Activated naive CD4-positive, alpha-beta T cell treated with anti-CD3 and anti-CD28 coated beads for 36 hours (primary cell): Measurements from ENCODE around the gene TBC1D23. TPM values are rescaled to one million over a fixed set of nuclear protein-coding genes. Genes with fewer than 3 reads are reported as not detected.
"Not testable (repeated sequence)": the region's sequence is repeated elsewhere in the genome, so short reads cannot be mapped to it uniquely, and the experiment has no call there.

ENCODE experiments used
- CTCF ChIA-PET: fragments of 350-600 bp; sonication (Branson Sonifier 250); formaldehyde crosslinking; loops from one replicate; lab custom pipeline; 2021; ENCODE audit warnings: antibody characterized with exemption; lab: Charles Lee
- DNase-seq: peaks from one replicate; pipeline ENCODE4 v3.0.0-alpha.2; 2020
- H3K27ac Mint-ChIP-seq: one replicate; pipeline ENCODE4 v1.8.0; 2021; ENCODE audit warnings: mild to moderate bottlenecking, mixed read lengths
- H3K27me3 Mint-ChIP-seq: one replicate; pipeline ENCODE4 v1.8.0; 2021; ENCODE audit warnings: low read depth, mixed read lengths
- H3K36me3 Mint-ChIP-seq: one replicate; pipeline ENCODE4 v1.8.0; 2021; ENCODE audit warnings: low read depth, mixed read lengths
- H3K4me1 Mint-ChIP-seq: one replicate; pipeline ENCODE4 v1.8.0; 2021; ENCODE audit warnings: low read depth, mixed read lengths
- H3K4me3 Mint-ChIP-seq: one replicate; pipeline ENCODE4 v1.8.0; 2021; ENCODE audit warnings: mild to moderate bottlenecking, moderate library complexity, mixed read lengths
- H3K9me3 Mint-ChIP-seq: one replicate; pipeline ENCODE4 v1.8.0; 2021; ENCODE audit warnings: mixed read lengths
- intact Hi-C: fragments of 100-400 bp; cut with micrococcal nuclease; formaldehyde crosslinking; loops from one replicate; pipeline ENCODE4 v1.15.1; 2023
- total RNA-seq, 2 experiments: library from RNA; stranded (reverse); gene quantifications; one replicate each; pipeline ENCODE4 v1.2.3, GENCODE V29; 2021

The TBC1D23 gene
- total RNA-seq, 2 experiments from 2014 or later: 14.1 to 15.8 TPM

DNA sequence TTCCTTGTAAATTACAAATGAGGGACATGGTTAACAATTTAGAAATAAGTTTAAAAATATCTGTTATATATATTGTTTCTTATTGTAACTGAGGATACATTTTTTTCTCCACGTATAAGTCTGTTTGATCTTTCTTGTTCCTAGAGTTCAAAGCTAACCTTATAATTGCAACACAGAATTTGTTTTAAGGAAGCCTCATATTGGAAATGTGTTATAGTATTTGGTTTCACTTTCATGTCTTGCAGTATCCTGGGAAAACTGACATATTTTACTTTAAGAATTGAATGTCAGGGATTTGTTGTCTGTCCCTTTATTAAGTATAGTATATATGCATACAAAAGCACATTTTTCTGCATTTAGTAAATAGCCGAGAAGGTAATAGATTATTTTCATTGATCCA lies 50.2 kb downstream of the TBC1D23 start:
- intact Hi-C loops: no loop called here
- no peaks in the 10 kb centered on the region for H3K36me3 Mint-ChIP-seq
- no peaks in the 10 kb centered on the region for H3K27me3 Mint-ChIP-seq
- no peaks in the 10 kb centered on the region for H3K9me3 Mint-ChIP-seq
- no peak overlapping the region for H3K27ac Mint-ChIP-seq
- no peaks in the 10 kb centered on the region for H3K4me1 Mint-ChIP-seq
- CTCF ChIA-PET: no interaction called here
- no peak for DNase-seq
- no peak overlapping the region for H3K4me3 Mint-ChIP-seq

DNA sequence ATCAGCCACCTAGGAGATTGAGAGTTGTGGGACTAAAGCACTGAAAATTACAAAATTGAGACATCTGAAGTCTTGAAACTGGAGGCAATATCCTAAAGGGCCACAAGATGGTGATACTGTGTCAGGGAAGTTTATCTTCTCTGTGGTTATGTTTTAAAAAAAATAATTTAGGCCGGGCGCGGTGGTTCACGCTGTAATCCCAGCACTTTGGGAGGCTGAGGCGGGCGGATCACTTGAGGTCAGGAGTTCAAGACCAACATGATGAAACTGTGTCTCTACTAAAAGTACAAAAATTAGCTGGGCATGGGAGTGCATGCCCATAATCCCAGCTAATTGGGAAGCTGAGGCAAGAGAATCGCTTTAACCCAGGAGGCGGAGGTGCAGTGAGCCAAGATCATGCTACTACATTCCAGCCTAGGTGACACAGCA lies 55.9 kb downstream of the TBC1D23 start:
- Mint-ChIP-seq H3K9me3 (no peaks in the 10 kb centered on the region), H3K27ac (no peak overlapping the region), H3K4me3 (peak overlapping the region; percentile 18), H3K36me3 (peaks cover 5% of the 10 kb centered on the region), H3K27me3 (no peaks in the 10 kb centered on the region), H3K4me1 (peaks cover 13% of the 10 kb centered on the region)
- CTCF ChIA-PET: interaction anchor here (0.6 to 2.5 kb wide), 14 partner anchors 10 to 430 kb away, joined by 3 to 16 read pairs (median 3); no protein-coding TSS in a partner anchor
- peak; percentile 55 for DNase-seq
- intact Hi-C loops: loop anchor here (1.0 to 5.0 kb wide), 9 partner anchors 84 to 1066 kb away; no protein-coding TSS in a partner anchor

DNA sequence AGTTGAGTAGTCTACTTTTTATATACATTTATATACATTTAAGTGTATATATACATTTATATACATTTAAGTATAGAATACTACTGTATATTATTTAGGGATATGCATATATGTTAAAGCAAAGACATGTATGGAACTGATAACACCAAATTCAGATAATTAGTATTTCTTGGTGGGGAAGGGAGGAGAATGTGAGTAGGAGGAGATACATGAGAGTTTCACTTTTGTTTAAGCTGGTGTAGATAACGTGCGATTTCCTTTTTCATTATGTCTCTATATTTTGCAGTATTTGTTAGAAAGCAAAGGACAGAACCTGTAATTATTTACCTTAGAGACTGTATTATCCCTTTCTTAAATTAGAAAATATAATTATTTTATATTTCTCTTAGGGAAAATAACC lies 57.1 kb downstream of the TBC1D23 start:
- Mint-ChIP-seq H3K36me3 (peaks cover 5% of the 10 kb centered on the region), H3K9me3 (no peaks in the 10 kb centered on the region), H3K27me3 (no peaks in the 10 kb centered on the region), H3K4me3 (no peak overlapping the region), H3K27ac (no peak overlapping the region), H3K4me1 (peaks cover 13% of the 10 kb centered on the region)
- intact Hi-C loops: loop anchor here (1.0 to 5.0 kb wide), 5 partner anchors 16 to 1064 kb away; partner anchors contain the start of gene NIT2
- DNase-seq: no peak
- CTCF ChIA-PET: interaction anchor here (0.7 to 2.5 kb wide), 3 partner anchors 17 to 282 kb away, joined by 3 to 16 read pairs (median 3); no protein-coding TSS in a partner anchor

DNA sequence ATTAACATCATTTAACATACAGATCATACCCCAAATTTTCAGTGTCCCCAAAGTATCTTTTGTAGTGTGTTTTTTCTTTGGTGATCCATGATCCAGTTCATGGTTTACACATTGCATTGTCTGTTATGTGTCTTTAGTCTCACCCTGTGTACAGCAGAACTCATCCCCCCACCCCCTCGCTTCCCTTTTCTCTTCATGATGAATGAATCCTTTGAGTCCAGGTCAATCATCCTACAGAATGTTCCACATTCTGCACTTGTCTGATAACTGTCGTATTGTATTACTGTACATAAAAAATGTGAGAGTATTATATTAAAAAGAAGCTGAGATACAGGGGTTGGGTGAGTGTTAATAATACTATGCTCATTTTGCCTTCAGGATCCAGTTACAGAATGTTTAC lies 59.2 kb downstream of the TBC1D23 start:
- Mint-ChIP-seq H3K27ac (no peak overlapping the region), H3K4me1 (peaks cover 13% of the 10 kb centered on the region), H3K36me3 (peaks cover 5% of the 10 kb centered on the region), H3K4me3 (no peak overlapping the region), H3K27me3 (no peaks in the 10 kb centered on the region), H3K9me3 (no peaks in the 10 kb centered on the region)
- DNase-seq: no peak
- intact Hi-C loops: loop anchor here (5.0 kb wide), 4 partner anchors 253 to 1062 kb away; no protein-coding TSS in a partner anchor
- CTCF ChIA-PET: no interaction called here

DNA sequence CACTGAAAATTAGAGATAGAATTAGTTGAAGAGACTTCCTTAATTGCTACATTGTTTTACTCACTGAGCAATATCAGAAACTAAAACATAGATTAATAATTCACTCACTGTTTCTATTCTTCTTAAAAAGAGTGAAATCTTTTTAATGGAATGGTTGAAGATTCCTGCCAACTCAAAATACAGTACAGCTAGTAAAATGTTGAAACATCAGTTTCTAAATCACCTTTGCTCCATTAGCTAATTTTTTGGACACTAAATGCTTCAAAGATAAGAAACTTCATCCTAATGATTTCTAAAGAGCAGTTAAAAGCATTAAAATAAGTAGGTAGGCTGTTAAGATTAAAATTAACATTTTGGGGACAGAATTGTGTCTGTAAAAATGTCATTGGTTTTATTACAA lies 63.3 kb downstream of the TBC1D23 start:
- no peaks in the 10 kb centered on the region for H3K4me1 Mint-ChIP-seq
- no peak overlapping the region for H3K4me3 Mint-ChIP-seq
- intact Hi-C loops: no loop called here
- no peaks in the 10 kb centered on the region for H3K27me3 Mint-ChIP-seq
- no peak overlapping the region for H3K27ac Mint-ChIP-seq
- peaks cover 4% of the 10 kb centered on the region for H3K9me3 Mint-ChIP-seq
- no peak for DNase-seq
- peaks cover 16% of the 10 kb centered on the region for H3K36me3 Mint-ChIP-seq
- CTCF ChIA-PET: no interaction called here

DNA sequence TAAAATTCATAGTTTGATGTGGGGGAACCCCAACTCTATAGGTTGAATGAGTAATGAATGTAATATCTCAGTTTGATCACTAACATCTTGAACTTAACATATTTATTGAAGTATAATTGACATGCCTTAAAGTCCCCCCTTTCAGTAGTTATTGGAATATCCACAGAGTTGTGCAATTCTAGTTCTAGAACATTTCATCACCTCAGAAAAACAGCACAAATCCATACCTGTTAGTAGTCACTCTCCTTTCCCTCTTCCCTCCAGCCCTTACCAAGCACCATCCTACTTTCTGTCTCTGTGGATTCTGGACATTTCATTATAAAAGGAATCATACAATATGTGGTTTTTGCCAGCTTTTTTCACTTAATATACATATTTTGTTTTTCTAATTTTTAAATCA lies 65.0 kb downstream of the TBC1D23 start:
- H3K4me3 Mint-ChIP-seq: no peak overlapping the region
- no peak overlapping the region for H3K27ac Mint-ChIP-seq
- intact Hi-C loops: no loop called here
- CTCF ChIA-PET: interaction anchor here (1.0 kb wide), 1 partner anchor 9 kb away, joined by 3 read pairs; no protein-coding TSS in a partner anchor
- peaks cover 4% of the 10 kb centered on the region for H3K9me3 Mint-ChIP-seq
- H3K27me3 Mint-ChIP-seq: no peaks in the 10 kb centered on the region
- no peaks in the 10 kb centered on the region for H3K4me1 Mint-ChIP-seq
- DNase-seq: no peak
- peaks cover 13% of the 10 kb centered on the region for H3K36me3 Mint-ChIP-seq

DNA sequence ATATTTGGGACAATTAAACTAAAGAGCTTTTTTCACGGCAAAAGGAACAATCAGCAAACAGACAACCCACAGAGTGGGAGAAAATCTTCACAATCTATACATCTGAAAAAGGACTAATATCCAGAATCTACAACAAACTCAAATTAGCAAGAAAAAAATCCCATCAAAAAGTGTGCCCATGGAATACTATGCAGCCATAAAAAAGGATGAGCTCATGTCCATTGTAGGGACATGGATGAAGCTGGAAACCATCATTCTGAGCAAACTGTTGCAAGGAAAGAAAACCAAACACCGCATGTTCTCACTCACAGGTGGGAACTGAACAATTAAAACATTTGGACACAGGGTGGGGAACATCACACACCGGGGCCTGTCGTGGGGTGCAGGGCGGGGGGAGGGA lies 66.6 kb downstream of the TBC1D23 start:
- intact Hi-C loops, H3K27me3 Mint-ChIP-seq, H3K4me1 Mint-ChIP-seq, CTCF ChIA-PET, DNase-seq, H3K4me3 Mint-ChIP-seq, H3K27ac Mint-ChIP-seq, H3K9me3 Mint-ChIP-seq: not testable (repeated sequence)
- H3K36me3 Mint-ChIP-seq: peaks cover 13% of the 10 kb centered on the region

DNA sequence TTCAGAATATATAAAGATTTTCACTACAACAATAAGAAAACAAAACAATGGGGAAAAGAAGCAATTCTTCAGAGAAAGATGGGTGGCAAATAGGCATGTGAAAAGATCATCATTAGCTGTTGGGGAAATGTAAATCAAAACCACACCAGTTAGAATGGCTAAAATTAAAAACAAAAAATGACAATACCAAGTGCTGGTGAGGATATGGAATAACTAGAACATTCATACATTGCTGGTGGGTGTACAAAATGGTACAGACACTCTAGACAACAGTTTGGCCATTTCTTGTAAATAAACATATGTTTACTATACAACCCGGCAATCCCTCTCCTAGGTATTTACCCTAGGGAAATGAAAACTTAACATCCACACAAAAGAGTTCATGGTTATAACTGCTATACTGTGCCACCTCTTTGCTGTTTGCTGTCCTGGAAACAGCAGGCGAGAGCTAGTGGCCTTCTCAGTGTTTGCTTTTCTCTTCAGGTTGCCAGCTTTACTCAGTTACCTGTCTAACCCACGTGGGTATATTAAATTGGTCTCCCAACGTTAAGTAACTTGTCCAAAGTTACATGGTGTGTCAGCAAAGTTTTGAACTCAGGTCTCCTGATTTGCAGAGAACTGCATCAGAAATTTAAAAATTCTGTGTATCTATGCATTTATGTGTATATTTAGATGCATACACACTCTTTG lies 69.2 kb downstream of the TBC1D23 start:
- Mint-ChIP-seq H3K27me3 (no peaks in the 10 kb centered on the region), H3K9me3 (peaks cover 4% of the 10 kb centered on the region), H3K4me1 (peaks cover 6% of the 10 kb centered on the region), H3K36me3 (peaks cover 13% of the 10 kb centered on the region), H3K27ac (no peak overlapping the region), H3K4me3 (no peak overlapping the region)
- no peak for DNase-seq
- intact Hi-C loops: loop anchor here (5.0 to 10.0 kb wide), 2 partner anchors 162 to 1245 kb away; partner anchors contain the start of genes PCNP and TMEM45A
- CTCF ChIA-PET: interaction anchor here (0.7 to 1.5 kb wide), 4 partner anchors 13 to 632 kb away, joined by 3 to 5 read pairs (median 4); partner anchors contain the start of gene TOMM70

DNA sequence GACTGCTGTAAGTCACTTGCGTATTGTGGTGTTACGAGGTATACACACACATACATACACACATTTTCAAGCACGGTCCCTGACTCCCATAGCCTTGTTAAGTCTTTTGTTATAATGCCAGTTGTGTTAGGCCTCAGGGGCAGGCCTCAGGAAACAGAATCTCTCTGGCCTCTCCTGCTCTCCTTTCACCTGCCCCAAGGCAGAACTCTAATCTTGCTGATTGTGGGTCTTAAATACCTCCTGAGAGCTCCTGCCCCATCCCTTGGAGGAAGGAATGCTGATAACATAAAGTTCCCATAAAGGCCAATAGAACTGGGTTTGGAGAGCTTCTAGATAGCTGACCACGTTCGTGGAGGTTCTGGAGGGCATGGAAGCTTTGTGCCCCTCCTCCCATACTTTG lies 69.9 kb downstream of the TBC1D23 start:
- CTCF ChIA-PET: interaction anchor here (1.5 kb wide), 1 partner anchor 14 kb away, joined by 4 read pairs; no protein-coding TSS in a partner anchor
- Mint-ChIP-seq H3K4me1 (peaks cover 13% of the 10 kb centered on the region), H3K9me3 (peaks cover 4% of the 10 kb centered on the region), H3K36me3 (peaks cover 13% of the 10 kb centered on the region), H3K27ac (no peak overlapping the region), H3K4me3 (no peak overlapping the region), H3K27me3 (no peaks in the 10 kb centered on the region)
- intact Hi-C loops: loop anchor here (5.0 to 10.0 kb wide), 2 partner anchors 162 to 1244 kb away; partner anchors contain the start of genes PCNP and TMEM45A
- no peak for DNase-seq

DNA sequence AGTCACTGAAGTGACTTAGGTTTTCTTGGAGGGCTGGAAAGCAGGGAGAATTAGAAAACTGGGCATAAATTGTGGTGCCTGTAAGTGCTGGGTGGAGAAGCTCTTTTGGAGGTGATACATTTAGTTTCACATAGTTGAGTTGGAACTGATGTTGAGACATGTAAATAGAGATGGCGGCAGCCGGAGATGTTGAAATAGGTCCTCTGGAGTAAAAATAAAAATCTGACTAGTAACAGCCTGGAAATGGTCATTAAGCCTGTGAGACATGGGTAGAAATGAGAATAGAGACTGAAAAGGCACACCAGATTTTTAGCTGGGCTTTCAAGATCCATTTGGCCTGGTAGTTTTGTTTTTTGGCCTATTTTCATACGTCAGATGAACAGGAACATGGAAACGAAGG lies 70.9 kb downstream of the TBC1D23 start:
- peaks cover 10% of the 10 kb centered on the region for H3K36me3 Mint-ChIP-seq
- CTCF ChIA-PET: no interaction called here
- H3K4me1 Mint-ChIP-seq: peaks cover 21% of the 10 kb centered on the region
- no peak overlapping the region for H3K4me3 Mint-ChIP-seq
- no peak for DNase-seq
- H3K27ac Mint-ChIP-seq: no peak overlapping the region
- intact Hi-C loops: loop anchor here (5.0 to 10.0 kb wide), 2 partner anchors 161 to 1243 kb away; partner anchors contain the start of genes PCNP and TMEM45A
- H3K27me3 Mint-ChIP-seq: no peaks in the 10 kb centered on the region
- peaks cover 4% of the 10 kb centered on the region for H3K9me3 Mint-ChIP-seq

DNA sequence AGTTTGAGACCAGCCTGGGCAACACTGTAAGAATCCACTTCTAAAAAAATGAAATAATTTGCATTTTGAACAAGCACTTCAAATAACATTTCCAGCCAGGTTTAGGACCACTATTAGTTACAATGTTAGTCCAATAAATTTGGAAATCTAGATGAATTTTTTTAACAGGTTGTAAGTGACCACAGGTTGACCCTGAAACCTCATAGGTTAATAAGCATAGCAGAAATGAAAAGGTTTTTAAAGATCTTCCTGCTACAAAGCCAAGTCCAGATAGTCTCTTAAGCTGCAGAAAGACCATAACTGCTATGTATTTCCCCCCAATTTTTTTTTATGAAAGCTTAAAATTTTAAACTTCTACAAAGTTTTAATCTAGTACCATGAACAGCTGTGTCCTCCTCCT lies 72.3 kb downstream of the TBC1D23 start:
- no peak overlapping the region for H3K27ac Mint-ChIP-seq

DNA sequence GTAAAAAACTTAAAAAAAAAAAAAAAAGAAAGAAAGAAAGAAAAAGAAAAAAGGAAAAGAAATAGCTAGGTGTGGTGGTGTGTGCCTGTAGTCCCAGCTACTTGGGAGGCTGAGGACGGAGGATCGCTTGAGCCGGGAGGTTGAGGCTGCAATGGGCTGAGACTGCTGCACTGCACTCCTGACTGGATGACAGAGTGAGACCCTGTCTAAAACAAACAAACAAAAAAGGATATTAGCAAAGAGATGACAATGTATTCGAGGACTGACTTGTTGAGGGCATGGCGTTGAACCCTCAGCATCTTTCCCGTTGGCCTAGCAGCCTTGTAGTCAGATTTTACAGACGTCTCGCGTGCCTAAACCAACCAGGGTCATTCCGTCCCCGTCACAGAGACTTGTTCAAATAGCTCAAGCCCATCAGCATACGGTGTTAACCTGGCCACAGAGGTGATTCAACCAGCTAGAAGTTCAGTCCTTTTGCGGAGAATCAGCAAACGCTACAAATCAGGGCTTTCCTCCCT lies 73.2 kb downstream of the TBC1D23 start:
- Mint-ChIP-seq H3K4me3 (peak overlapping the region; percentile 74), H3K9me3 (no peaks in the 10 kb centered on the region), H3K36me3 (peaks cover 4% of the 10 kb centered on the region), H3K4me1 (peaks cover 26% of the 10 kb centered on the region), H3K27ac (peak overlapping the region; percentile 55), H3K27me3 (no peaks in the 10 kb centered on the region)
- intact Hi-C loops: loop anchor here (1.0 to 10.0 kb wide), 7 partner anchors 16 to 1241 kb away; partner anchors contain the start of genes LNP1, PCNP, TBC1D23 and TMEM45A
- CTCF ChIA-PET: interaction anchor here (0.7 kb wide), 1 partner anchor 66 kb away, joined by 3 read pairs; no protein-coding TSS in a partner anchor
- DNase-seq: no peak

More for the DNA sequence above, 72.3 kb downstream of the TBC1D23 start:
- Mint-ChIP-seq H3K27me3 (no peaks in the 10 kb centered on the region), H3K36me3 (peaks cover 2% of the 10 kb centered on the region), H3K4me3 (no peak overlapping the region), H3K4me1 (peaks cover 23% of the 10 kb centered on the region), H3K9me3 (no peaks in the 10 kb centered on the region)
- intact Hi-C loops: loop anchor here (5.0 to 10.0 kb wide), 2 partner anchors 159 to 1242 kb away; partner anchors contain the start of genes PCNP and TMEM45A
- CTCF ChIA-PET: no interaction called here
- no peak for DNase-seq
